Activated CD8-positive, alpha-beta T cell treated with anti-CD3 and anti-CD28 coated beads for 36 hours (primary cell): ENCODE data around the gene PLD1. TPM values are rescaled to one million over a fixed set of nuclear protein-coding genes. Genes with fewer than 3 reads are reported as not detected.
A peak's percentile ranks its signal among the peaks of the same experiment; 100 is the strongest.

Experiments used
- ATAC-seq: fragments of 200-7000 bp; cut with Tn5 transposase; one replicate; pipeline ENCODE4 v1.10.0; 2021; ENCODE audit warnings: mild to moderate bottlenecking, moderate library complexity
- CTCF ChIA-PET: fragments of 350-600 bp; sonication (Branson Sonifier 250); formaldehyde crosslinking; loops from one replicate; lab custom pipeline; 2021; ENCODE audit warnings: antibody characterized with exemption; lab: Charles Lee
- POLR2A ChIA-PET: fragments of 350-600 bp; sonication (Branson Sonifier 250); formaldehyde crosslinking; loops from one replicate; lab custom pipeline; 2021; ENCODE audit warnings: antibody characterized with exemption; lab: Charles Lee
- DNase-seq: peaks from one replicate; pipeline ENCODE4 v3.0.0-alpha.2; 2020
- H3K27ac Mint-ChIP-seq: one replicate; pipeline ENCODE4 v1.8.0; 2021; ENCODE audit warnings: mild to moderate bottlenecking, mixed read lengths
- H3K27me3 Mint-ChIP-seq: one replicate; pipeline ENCODE4 v1.8.0; 2021; ENCODE audit warnings: mixed read lengths
- H3K36me3 Mint-ChIP-seq: one replicate; pipeline ENCODE4 v1.8.0; 2021; ENCODE audit warnings: low read depth, mixed read lengths
- H3K4me1 Mint-ChIP-seq: one replicate; pipeline ENCODE4 v1.8.0; 2021; ENCODE audit warnings: low read depth, mixed read lengths
- H3K4me3 Mint-ChIP-seq: one replicate; pipeline ENCODE4 v1.8.0; 2021; ENCODE audit warnings: mild to moderate bottlenecking, moderate library complexity, mixed read lengths
- H3K9me3 Mint-ChIP-seq: one replicate; pipeline ENCODE4 v1.8.0; 2021; ENCODE audit warnings: mixed read lengths
- CTCF ChIP-seq: fragments of 200-600 bp; IDR thresholded peaks from one replicate; pipeline ENCODE4 v1.8.0; 2022; ENCODE audit warnings: antibody characterized with exemption, mild to moderate bottlenecking
- intact Hi-C: fragments of 100-400 bp; cut with micrococcal nuclease; formaldehyde crosslinking; loops from one replicate; pipeline ENCODE4 v1.10.0; 2022
- total RNA-seq, 2 experiments: library from RNA; stranded (reverse); gene quantifications; one replicate each; pipeline ENCODE4 v1.2.3, GENCODE V29; 2021

The PLD1 gene
- total RNA-seq, 2 experiments from 2014 or later: 0.86 to 1.2 TPM

- intact Hi-C loops: loop anchor here (5.0 to 10.0 kb wide), 2 partner anchors 104 to 307 kb away; no protein-coding TSS in a partner anchor
- CTCF ChIA-PET: interaction anchor here (0.8 to 2.8 kb wide), 3 partner anchors 210 to 399 kb away, joined by 3 to 12 read pairs (median 3); no protein-coding TSS in a partner anchor
- POLR2A ChIA-PET: no interaction called here
- DNase-seq (peak; percentile 19), ATAC-seq (peak; percentile 70)
- H3K27ac Mint-ChIP-seq: peak overlapping the region; percentile 92
- no peak for TF ChIP-seq CTCF
- H3K4me3 Mint-ChIP-seq: peak overlapping the region; percentile 21
- H3K9me3 Mint-ChIP-seq: no peaks in the 10 kb centered on the region
- H3K27me3 Mint-ChIP-seq: no peaks in the 10 kb centered on the region
- peaks cover 20% of the 10 kb centered on the region for H3K4me1 Mint-ChIP-seq
- H3K36me3 Mint-ChIP-seq: no peaks in the 10 kb centered on the region
Observed at GRCh38 chr3:171561596-171562323, 248.5 kb downstream of the PLD1 start.

- intact Hi-C loops: no loop called here
- H3K4me3 Mint-ChIP-seq: no peak overlapping the region
- DNase-seq: no peak
- no peaks in the 10 kb centered on the region for H3K27me3 Mint-ChIP-seq
- CTCF ChIA-PET: interaction anchor here (0.6 kb wide), 1 partner anchor 396 kb away, joined by 4 read pairs; no protein-coding TSS in a partner anchor
- H3K9me3 Mint-ChIP-seq: no peaks in the 10 kb centered on the region
- H3K36me3 Mint-ChIP-seq: no peaks in the 10 kb centered on the region
- H3K27ac Mint-ChIP-seq: no peak overlapping the region
- TF ChIP-seq CTCF: no peak
- H3K4me1 Mint-ChIP-seq: peaks cover 23% of the 10 kb centered on the region
- no peak for ATAC-seq
- POLR2A ChIA-PET: no interaction called here
Observed at GRCh38 chr3:171559586-171559985, 250.7 kb downstream of the PLD1 start.

- CTCF ChIA-PET: interaction anchor here (0.9 to 1.5 kb wide), 3 partner anchors 8 to 395 kb away, joined by 3 to 10 read pairs (median 3); no protein-coding TSS in a partner anchor
- Mint-ChIP-seq H3K4me1 (peaks cover 23% of the 10 kb centered on the region), H3K27me3 (no peaks in the 10 kb centered on the region), H3K4me3 (no peak overlapping the region), H3K9me3 (no peaks in the 10 kb centered on the region), H3K36me3 (no peaks in the 10 kb centered on the region), H3K27ac (no peak overlapping the region)
- ATAC-seq (no peak), DNase-seq (no peak)
- POLR2A ChIA-PET: no interaction called here
- intact Hi-C loops: no loop called here
- no peak for TF ChIP-seq CTCF
Observed at GRCh38 chr3:171558188-171558696, 252.0 kb downstream of the PLD1 start.

- no peaks in the 10 kb centered on the region for H3K36me3 Mint-ChIP-seq
- ChIA-PET POLR2A (no interaction called here), CTCF (interaction anchor here (0.9 to 1.5 kb wide), 3 partner anchors 9 to 394 kb away, joined by 3 to 10 read pairs (median 3); no protein-coding TSS in a partner anchor)
- peaks cover 22% of the 10 kb centered on the region for H3K4me1 Mint-ChIP-seq
- H3K9me3 Mint-ChIP-seq: no peaks in the 10 kb centered on the region
- no peak for TF ChIP-seq CTCF
- no peak overlapping the region for H3K27ac Mint-ChIP-seq
- DNase-seq: no peak
- no peak for ATAC-seq
- intact Hi-C loops: no loop called here
- no peaks in the 10 kb centered on the region for H3K27me3 Mint-ChIP-seq
- no peak overlapping the region for H3K4me3 Mint-ChIP-seq
Observed at GRCh38 chr3:171557173-171557572, 253.1 kb downstream of the PLD1 start.
